Common myeloid progenitor, CD34-positive (primary cell): Measurements from ENCODE around the gene PARP14.
"Not testable (repeated sequence)": the region's sequence is repeated elsewhere in the genome, so short reads cannot be mapped to it uniquely, and the experiment has no call there.

Experiments
- CTCF ChIA-PET: fragments of 350-600 bp; sonication (Branson Sonifier 250); formaldehyde crosslinking; loops from one replicate; lab custom pipeline; 2021; ENCODE audit warnings: antibody characterized with exemption; lab: Charles Lee
- POLR2A ChIA-PET: fragments of 350-600 bp; sonication (Branson Sonifier 250); formaldehyde crosslinking; loops from one replicate; lab custom pipeline; 2021; ENCODE audit warnings: antibody characterized with exemption; lab: Charles Lee
- DNase-seq, 3 donors: peaks; one replicate each; pipeline versions ENCODE4 v3.0.0 to v3.0.0-alpha.2; 2013
- H3K27ac ChIP-seq, 2 experiments: 1 replicate in 1 of 2; 2 replicates in 1 of 2; pipeline ENCODE4 v1.7.0; 2013; ENCODE audit warnings: inconsistent platforms in 2 of 2, low read length in 2 of 2, mild to moderate bottlenecking in 2 of 2, low read depth in 1 of 2, moderate library complexity in 1 of 2; ENCODE audit not compliant: severe bottlenecking in 2 of 2, insufficient read depth in 1 of 2, poor library complexity in 1 of 2
- H3K27me3 ChIP-seq, 5 experiments: replicated peaks in 2 of 5; 1 replicate in 3 of 5; 2 replicates in 2 of 5; pipeline versions ENCODE4 v1.6.1 to v1.7.0; 2013; ENCODE audit warnings: low read length in 4 of 5, mild to moderate bottlenecking in 2 of 5, moderate library complexity in 2 of 5, inconsistent platforms in 1 of 5; ENCODE audit not compliant: insufficient read depth in 5 of 5, control insufficient read depth in 4 of 5
- H3K36me3 ChIP-seq, 4 experiments: 1 replicate in 2 of 4; 2 replicates in 2 of 4; pipeline versions ENCODE4 v1.6.1 to v1.7.0; 2013; ENCODE audit warnings: low read length in 3 of 4, control low read depth in 1 of 4, mild to moderate bottlenecking in 1 of 4; ENCODE audit not compliant: control insufficient read depth in 4 of 4, insufficient read depth in 4 of 4
- H3K4me1 ChIP-seq, 4 experiments: 1 replicate in 3 of 4; 2 replicates in 1 of 4; pipeline versions ENCODE4 v1.6.1 to v1.7.1; 2013; ENCODE audit warnings: low read length in 3 of 4, mild to moderate bottlenecking in 3 of 4, control low read depth in 1 of 4, inconsistent platforms in 1 of 4, moderate library complexity in 1 of 4; ENCODE audit not compliant: control insufficient read depth in 4 of 4, insufficient read depth in 4 of 4; ENCODE audit errors: control extremely low read depth in 1 of 4
- H3K4me3 ChIP-seq, 7 experiments: 1 replicate in 4 of 7; 2 replicates in 3 of 7; pipeline versions ENCODE4 v1.5.1 to v1.7.0; 2013; ENCODE audit warnings: mild to moderate bottlenecking in 7 of 7, low read length in 6 of 7, moderate library complexity in 6 of 7, inconsistent platforms in 2 of 7, low read depth in 2 of 7, control low read depth in 1 of 7; ENCODE audit not compliant: insufficient read depth in 4 of 7, control insufficient read depth in 1 of 7; ENCODE audit errors: extremely low read depth in 1 of 7
- H3K9me3 ChIP-seq, 5 experiments: 1 replicate in 4 of 5; 2 replicates in 1 of 5; pipeline versions ENCODE4 v1.6.1 to v1.7.1; 2013; ENCODE audit warnings: low read length in 4 of 5, mild to moderate bottlenecking in 2 of 5, inconsistent platforms in 1 of 5, low read depth in 1 of 5, moderate library complexity in 1 of 5; ENCODE audit not compliant: control insufficient read depth in 4 of 5, insufficient read depth in 2 of 5; ENCODE audit errors: control extremely low read depth in 1 of 5
- WGBS: methylation state at CpG from one replicate; pipeline ENCODE4 v1.1.5; 2013; ENCODE audit not compliant: insufficient coverage; 5-methylcytosine and 5-hydroxymethylcytosine counted together

Gene PARP14

GRCh38 chr3:122651233-122651907 lies 29.3 kb upstream of the PARP14 start:
- H3K27me3 ChIP-seq, H3K9me3 ChIP-seq, CTCF ChIA-PET, DNase-seq, H3K4me1 ChIP-seq, H3K4me3 ChIP-seq, POLR2A ChIA-PET, H3K27ac ChIP-seq, H3K36me3 ChIP-seq: not testable (repeated sequence)
- WGBS = 94% methylated on average over 11 of the region's 11 CpGs

GRCh38 chr3:122651962-122652361 lies 28.7 kb upstream of the PARP14 start:
- H3K27ac ChIP-seq, POLR2A ChIA-PET, H3K27me3 ChIP-seq, DNase-seq, H3K9me3 ChIP-seq, H3K4me3 ChIP-seq, H3K4me1 ChIP-seq, H3K36me3 ChIP-seq, CTCF ChIA-PET: not testable (repeated sequence)
- 100% methylated on average over 6 of the region's 6 CpGs for WGBS

GRCh38 chr3:122658336-122658735 lies 22.3 kb upstream of the PARP14 start:
- H3K27ac ChIP-seq, H3K4me1 ChIP-seq, POLR2A ChIA-PET, H3K27me3 ChIP-seq, H3K4me3 ChIP-seq, H3K36me3 ChIP-seq, DNase-seq: not testable (repeated sequence)
- H3K9me3 ChIP-seq = peaks cover 0 to 11% (median 9%) of the 10 kb centered on the region in 5 experiments
- CTCF ChIA-PET = interaction anchor here (0.7 kb wide), 1 partner anchor 59 kb away, joined by 3 read pairs; no protein-coding TSS in a partner anchor
- WGBS = 100% methylated on average over 3 of the region's 4 CpGs

- Histone ChIP-seq H3K27ac (no peak overlapping the region), H3K4me3 (no peak overlapping the region), H3K4me1 (no peaks in the 10 kb centered on the region), H3K9me3 (peaks cover 0 to 11% (median 9%) of the 10 kb centered on the region in 5 experiments), H3K36me3 (no peaks in the 10 kb centered on the region), H3K27me3 (no peaks in the 10 kb centered on the region)
- no peak for DNase-seq
- CTCF ChIA-PET = interaction anchor here (1.2 kb wide), 1 partner anchor 18 kb away, joined by 4 read pairs; no protein-coding TSS in a partner anchor
- WGBS = 84% methylated on average over 2 of the region's 14 CpGs
- POLR2A ChIA-PET = no interaction called here
Observed at GRCh38 chr3:122660297-122660974, 20.2 kb upstream of the PARP14 start.

GRCh38 chr3:122661633-122662032 lies 19.0 kb upstream of the PARP14 start:
- CTCF ChIA-PET = interaction anchor here (0.8 kb wide), 2 partner anchors 109 to 354 kb away, joined by 3 read pairs; no protein-coding TSS in a partner anchor
- POLR2A ChIA-PET = no interaction called here
- WGBS = 98% methylated on average over 9 of the region's 13 CpGs
- no peaks in the 10 kb centered on the region for H3K27me3 ChIP-seq
- DNase-seq = no peak
- no peak overlapping the region for H3K4me3 ChIP-seq
- no peaks in the 10 kb centered on the region for H3K36me3 ChIP-seq
- H3K27ac ChIP-seq = no peak overlapping the region
- no peaks in the 10 kb centered on the region for H3K4me1 ChIP-seq
- H3K9me3 ChIP-seq = peaks cover 0 to 11% (median 9%) of the 10 kb centered on the region in 5 experiments

GRCh38 chr3:122662505-122662904 lies 18.1 kb upstream of the PARP14 start:
- Histone ChIP-seq H3K36me3 (no peaks in the 10 kb centered on the region), H3K27me3 (no peaks in the 10 kb centered on the region), H3K9me3 (peaks cover 0 to 11% (median 9%) of the 10 kb centered on the region in 5 experiments), H3K4me3 (no peak overlapping the region), H3K4me1 (no peaks in the 10 kb centered on the region), H3K27ac (no peak overlapping the region)
- no peak for DNase-seq
- 83% methylated on average over 2 of the region's 2 CpGs for WGBS
- POLR2A ChIA-PET = no interaction called here
- CTCF ChIA-PET = interaction anchor here (0.7 to 1.4 kb wide), 2 partner anchors 10 to 131 kb away, joined by 3 read pairs; no protein-coding TSS in a partner anchor

GRCh38 chr3:122665226-122665786 lies 15.3 kb upstream of the PARP14 start:
- POLR2A ChIA-PET = no interaction called here
- no peak overlapping the region for H3K27ac ChIP-seq
- WGBS = no CpG with 5 or more reads among the region's 4 CpGs
- no peaks in the 10 kb centered on the region for H3K36me3 ChIP-seq
- no peak overlapping the region for H3K4me3 ChIP-seq
- H3K9me3 ChIP-seq = peaks cover 0 to 11% (median 9%) of the 10 kb centered on the region in 5 experiments
- CTCF ChIA-PET = interaction anchor here (1.3 kb wide), 1 partner anchor 18 kb away, joined by 4 read pairs; no protein-coding TSS in a partner anchor
- H3K4me1 ChIP-seq = no peaks in the 10 kb centered on the region
- no peak for DNase-seq
- no peaks in the 10 kb centered on the region for H3K27me3 ChIP-seq
